A549 (cell line): ENCODE measurements around the gene TEX2. TPM values are rescaled to one million over a fixed set of nuclear protein-coding genes. Genes with fewer than 3 reads are reported as not detected.

Experiments used
- ATAC-seq, 2 experiments: fragments of 200-7000 bp in 1 of 2; fragments of >200 bp in 1 of 2; cut with Nextera tagmentation in 1 of 2; cut with Tn5 transposase in 1 of 2; 3 replicates each; pipeline versions ENCODE4 v1.8.0 to v1.9.1; 2018 to 2020; ENCODE audit warnings: mild to moderate bottlenecking in 1 of 2, moderate library complexity in 1 of 2
- CTCF ChIA-PET: fragments of 300-600 bp; sonication (Branson Sonifier 250); formaldehyde crosslinking; extraction: SDS; loops from one replicate; lab custom pipeline; 2021; ENCODE audit warnings: antibody characterized with exemption, inconsistent platforms; lab: Yijun Ruan, JAX
- POLR2A ChIA-PET: fragments of 350-600 bp; formaldehyde crosslinking; extraction: SDS; loops from one replicate; lab custom pipeline; 2021; ENCODE audit warnings: antibody characterized with exemption, inconsistent platforms; lab: Yijun Ruan, JAX
- DNase-seq, 2 experiments: peaks; one replicate each; pipeline versions ENCODE4 v3.0.0 to v3.0.0-alpha.2; 2011 to 2016; ENCODE audit warnings: low read depth in 1 of 2, low spot score in 1 of 2
- FAIRE-seq: peaks from 2 replicates; lab custom pipeline; 2011; peaks lifted over from hg19 to GRCh38; lab: Jason Lieb, UNC
- H3K27ac ChIP-seq, 2 experiments: fragments of >200 bp; sonication (Bioruptor Twin); formaldehyde crosslinking; 3 replicates each; pipeline ENCODE4 v1.5.1; 2016 to 2017
- H3K4me1 ChIP-seq: fragments of >200 bp; sonication (Bioruptor Twin); formaldehyde crosslinking; 3 replicates; pipeline ENCODE4 v1.6.1; 2016
- H3K4me2 ChIP-seq: fragments of >200 bp; sonication (Bioruptor Twin); formaldehyde crosslinking; 3 replicates; pipeline ENCODE4 v1.6.1; 2016
- H3K4me3 ChIP-seq: fragments of >200 bp; sonication (Bioruptor Twin); formaldehyde crosslinking; 3 replicates; pipeline ENCODE4 v1.5.1; 2016
- H3K9me3 ChIP-seq: fragments of >200 bp; sonication (Bioruptor Twin); formaldehyde crosslinking; 3 replicates; pipeline ENCODE4 v1.6.1; 2016
- CBX8 ChIP-seq: fragments of 200-600 bp; sonication (generic); IDR thresholded peaks from 2 replicates; pipeline ENCODE4 v1.6.1; 2016
- CEBPB ChIP-seq, 2 experiments: fragments of >200 bp in 1 of 2; sonication (Bioruptor Twin) in 1 of 2; formaldehyde crosslinking in 1 of 2; IDR thresholded peaks; 2 replicates each; pipeline ENCODE4 v1.6.1; 2012 to 2016
- CHD2 ChIP-seq: fragments of 150-350 bp; IDR thresholded peaks from 2 replicates; pipeline ENCODE4 v1.6.1; 2014; ENCODE audit warnings: low read length; ENCODE audit not compliant: partially characterized antibody
- CHD4 ChIP-seq: fragments of 200-600 bp; sonication (generic); IDR thresholded peaks from 2 replicates; pipeline ENCODE4 v1.6.1; 2016; ENCODE audit warnings: antibody characterized with exemption, mild to moderate bottlenecking, borderline replicate concordance
- EHMT2 ChIP-seq: fragments of 200-600 bp; sonication (generic); IDR thresholded peaks from 2 replicates; pipeline ENCODE4 v1.6.1; 2016; ENCODE audit warnings: antibody characterized with exemption, low read depth, mild to moderate bottlenecking, moderate library complexity
- FOSB ChIP-seq: fragments of 250-450 bp; sonication (Bioruptor Pico); IDR thresholded peaks from 2 replicates; pipeline ENCODE4 v1.5.0; 2020; ENCODE audit warnings: mild to moderate bottlenecking, moderate library complexity
- HOXA7 ChIP-seq: fragments of 250-450 bp; sonication (Bioruptor Pico); IDR thresholded peaks from 2 replicates; pipeline ENCODE4 v1.5.0; 2020; ENCODE audit warnings: mild to moderate bottlenecking, moderate library complexity
- JUN ChIP-seq, 2 experiments: fragments of >200 bp; sonication (Bioruptor Twin); formaldehyde crosslinking; IDR thresholded peaks; 2 replicates in 1 of 2; 3 replicates in 1 of 2; pipeline ENCODE4 v1.6.1; 2016 to 2017
- MYC ChIP-seq: IDR thresholded peaks from 2 replicates; pipeline ENCODE4 v1.6.1; 2012; ENCODE audit warnings: mild to moderate bottlenecking, inconsistent platforms, low read length, improper control_type of control experiment, borderline replicate concordance
- NFE2L2 ChIP-seq: fragments of 150-350 bp; conservative IDR thresholded peaks from 2 replicates; pipeline ENCODE4 v1.6.1; 2014; ENCODE audit warnings: low read length
- NPAS2 ChIP-seq: fragments of 250-450 bp; sonication (Bioruptor Pico); IDR thresholded peaks from 2 replicates; pipeline ENCODE4 v1.8.0; 2022; ENCODE audit warnings: mild to moderate bottlenecking, moderate library complexity, borderline replicate concordance
- POLR2A ChIP-seq: IDR thresholded peaks from 2 replicates; pipeline ENCODE4 v1.6.1; 2012; ENCODE audit warnings: mild to moderate bottlenecking, low read length
- RARB ChIP-seq: fragments of 250-450 bp; sonication (Bioruptor Pico); IDR thresholded peaks from 2 replicates; pipeline ENCODE4 v1.8.0; 2021; ENCODE audit warnings: mild to moderate bottlenecking, moderate library complexity
- RCOR1 ChIP-seq: fragments of 150-350 bp; IDR thresholded peaks from 2 replicates; pipeline ENCODE4 v1.6.1; 2014; ENCODE audit warnings: antibody characterized with exemption, low read length, low read depth
- RFX5 ChIP-seq: fragments of 450-650 bp; IDR thresholded peaks from 2 replicates; pipeline ENCODE4 v1.7.1; 2014; ENCODE audit warnings: antibody characterized with exemption, mild to moderate bottlenecking, moderate library complexity
- RNF2 ChIP-seq: fragments of 200-600 bp; sonication (generic); IDR thresholded peaks from 2 replicates; pipeline ENCODE4 v1.6.1; 2016; ENCODE audit warnings: low read depth, mild to moderate bottlenecking, antibody characterized with exemption, moderate library complexity, borderline replicate concordance
- SMC3 ChIP-seq: fragments of >200 bp; sonication (Bioruptor Twin); formaldehyde crosslinking; IDR thresholded peaks from 3 replicates; pipeline ENCODE4 v1.6.1; 2018; ENCODE audit warnings: inconsistent platforms
- SREBF2 ChIP-seq: fragments of 450-650 bp; IDR thresholded peaks from 2 replicates; pipeline ENCODE4 v1.6.1; 2014; ENCODE audit warnings: mild to moderate bottlenecking, moderate library complexity
- TP53 ChIP-seq: fragments of 250-450 bp; sonication (Bioruptor Pico); IDR thresholded peaks from 2 replicates; pipeline ENCODE4 v1.5.0; 2021; ENCODE audit warnings: mild to moderate bottlenecking, moderate library complexity
- ZC3H11A ChIP-seq: fragments of 450-650 bp; IDR thresholded peaks from 2 replicates; pipeline ENCODE4 v1.6.1; 2014; ENCODE audit warnings: antibody characterized with exemption, mild to moderate bottlenecking
- ZFP36 ChIP-seq: fragments of 450-650 bp; IDR thresholded peaks from 2 replicates; pipeline ENCODE4 v1.6.1; 2014; ENCODE audit warnings: borderline replicate concordance; ENCODE audit not compliant: partially characterized antibody
- WGBS: methylation state at CpG from one replicate; pipeline ENCODE4 v1.1.6; 2017; ENCODE audit errors: missing lambda C conversion rate; 5-methylcytosine and 5-hydroxymethylcytosine counted together
- polyA plus RNA-seq, 4 experiments: library from polyadenylated mRNA; depleted of rRNA in 3 of 4; stranded (reverse); fragments of >200 nt; fragmentation: RNase III in 1 of 4; extraction: RNeasy Plus Mini Kit Qiagen cat#74134 plus additional on column Dnase treatment in 1 of 4; gene quantifications; 2 replicates in 3 of 4; 3 replicates in 1 of 4; pipeline ENCODE4 v1.2.3, GENCODE V29; 2011 to 2017
- TF ChIP-seq, protein P1 (sequence below): IDR thresholded peaks from 2 replicates; pipeline ENCODE4 v1.6.1; 2012
- TF ChIP-seq, protein P2 (sequence below): fragments of 200-600 bp; sonication (generic); IDR thresholded peaks from 2 replicates; pipeline ENCODE4 v1.6.1; 2016; ENCODE audit warnings: antibody characterized with exemption, mild to moderate bottlenecking, moderate library complexity
- TF ChIP-seq, protein P3 (sequence below): fragments of 250-450 bp; sonication (Bioruptor Pico); IDR thresholded peaks from 2 replicates; pipeline ENCODE4 v1.5.0; 2021; ENCODE audit warnings: mild to moderate bottlenecking, moderate library complexity, borderline replicate concordance
- TF ChIP-seq, protein P4 (sequence below): fragments of >200 bp; sonication (Bioruptor Twin); formaldehyde crosslinking; IDR thresholded peaks from 2 replicates; pipeline ENCODE4 v1.6.1; 2016
- TF ChIP-seq, protein P5 (sequence below): IDR thresholded peaks from 2 replicates; pipeline ENCODE4 v1.6.1; 2012

Gene TEX2
- polyA plus RNA-seq, 2 of the 4 experiments (the other 2 are of a cell fraction), result 9.3 to 16.2 TPM

DNA sequence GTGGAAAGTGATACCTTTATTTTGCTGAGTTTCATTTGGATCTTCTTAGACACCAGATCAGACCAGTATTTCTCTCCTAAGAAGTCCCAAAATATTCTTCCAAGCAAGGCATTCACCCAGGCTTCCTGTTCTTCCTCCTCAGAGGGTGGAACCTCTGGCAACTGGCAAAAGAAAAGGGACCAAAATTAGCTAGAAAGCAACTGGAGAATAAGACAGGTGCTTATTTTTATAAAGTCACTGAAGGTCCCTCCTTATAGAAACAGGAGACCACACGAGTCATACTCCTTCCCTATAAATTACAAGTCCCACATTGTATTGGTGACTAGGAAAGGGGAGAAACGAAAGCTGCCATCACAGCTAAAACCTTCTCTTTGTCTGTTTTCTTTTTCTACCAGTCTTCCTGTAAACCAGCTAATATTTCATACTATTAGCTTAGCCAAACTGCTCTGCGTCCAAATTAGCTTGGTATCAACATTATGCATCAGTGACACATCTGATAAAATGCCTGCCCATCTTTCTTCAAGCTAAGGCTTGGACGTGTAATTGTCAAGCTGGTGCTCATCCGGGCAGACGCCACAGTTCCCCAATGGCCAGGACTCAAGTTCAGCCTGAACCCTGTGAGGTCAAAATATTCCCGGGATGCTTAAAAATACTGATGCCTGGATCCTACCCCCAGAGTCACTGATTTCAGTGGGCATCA is 85.6 kb downstream of the TEX2 start:
- FAIRE-seq, result no peak
- POLR2A ChIA-PET, result no interaction called here

DNA sequence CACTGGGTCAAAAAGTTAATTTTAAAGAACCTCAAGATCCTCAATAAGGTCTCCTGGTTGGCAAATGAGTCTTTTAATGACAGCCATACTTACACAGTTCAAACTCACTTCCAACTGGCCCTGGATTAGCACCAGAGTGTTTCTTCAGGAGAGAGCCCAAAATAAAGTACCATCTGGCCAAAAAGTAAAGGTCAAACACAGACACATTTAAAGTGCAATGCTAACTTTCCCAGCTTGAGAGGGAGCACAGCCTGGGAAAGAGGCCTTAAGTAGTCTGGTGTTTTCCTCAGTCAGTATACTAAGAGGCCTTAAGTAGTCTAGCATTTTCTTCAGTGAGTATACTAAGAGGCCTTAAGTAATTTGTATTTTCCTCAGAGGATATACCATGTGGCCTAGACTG is 86.5 kb downstream of the TEX2 start:
- ChIA-PET CTCF (interaction anchor here (0.6 to 1.7 kb wide), 5 partner anchors 10 to 243 kb away, joined by 3 to 6 read pairs (median 4); no protein-coding TSS in a partner anchor), POLR2A (no interaction called here)
- H3K27ac ChIP-seq, result no peak overlapping the region
- no peak overlapping the region for H3K4me3 ChIP-seq
- H3K4me1 ChIP-seq, result no peaks in the 10 kb centered on the region
- ATAC-seq (no peak), DNase-seq (no peak), FAIRE-seq (no peak)
- no peaks in the 10 kb centered on the region for H3K9me3 ChIP-seq
- no peak overlapping the region for H3K4me2 ChIP-seq
- no peak for TF ChIP-seq CHD4
- TF ChIP-seq JUN (IDR thresholded peaks at IDR 0.05), result no peak
- TF ChIP-seq MYC, result no peak
- TF ChIP-seq, protein P1, sequence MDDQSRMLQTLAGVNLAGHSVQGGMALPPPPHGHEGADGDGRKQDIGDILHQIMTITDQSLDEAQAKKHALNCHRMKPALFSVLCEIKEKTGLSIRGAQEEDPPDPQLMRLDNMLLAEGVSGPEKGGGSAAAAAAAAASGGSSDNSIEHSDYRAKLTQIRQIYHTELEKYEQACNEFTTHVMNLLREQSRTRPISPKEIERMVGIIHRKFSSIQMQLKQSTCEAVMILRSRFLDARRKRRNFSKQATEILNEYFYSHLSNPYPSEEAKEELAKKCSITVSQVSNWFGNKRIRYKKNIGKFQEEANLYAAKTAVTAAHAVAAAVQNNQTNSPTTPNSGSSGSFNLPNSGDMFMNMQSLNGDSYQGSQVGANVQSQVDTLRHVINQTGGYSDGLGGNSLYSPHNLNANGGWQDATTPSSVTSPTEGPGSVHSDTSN, result no peak
- no peak for TF ChIP-seq ZFP36
- no peak for TF ChIP-seq RNF2
- no peak for TF ChIP-seq TP53 (CRISPR knock-in tag)
- TF ChIP-seq CHD2, result no peak
- TF ChIP-seq POLR2A, result no peak
- TF ChIP-seq HOXA7 (CRISPR knock-in tag), result no peak
- TF ChIP-seq CEBPB (IDR thresholded peaks at IDR 0.05), result no peak
- TF ChIP-seq RCOR1, result no peak
- no peak for TF ChIP-seq SMC3
- TF ChIP-seq NFE2L2, result no peak
- TF ChIP-seq, protein P2, sequence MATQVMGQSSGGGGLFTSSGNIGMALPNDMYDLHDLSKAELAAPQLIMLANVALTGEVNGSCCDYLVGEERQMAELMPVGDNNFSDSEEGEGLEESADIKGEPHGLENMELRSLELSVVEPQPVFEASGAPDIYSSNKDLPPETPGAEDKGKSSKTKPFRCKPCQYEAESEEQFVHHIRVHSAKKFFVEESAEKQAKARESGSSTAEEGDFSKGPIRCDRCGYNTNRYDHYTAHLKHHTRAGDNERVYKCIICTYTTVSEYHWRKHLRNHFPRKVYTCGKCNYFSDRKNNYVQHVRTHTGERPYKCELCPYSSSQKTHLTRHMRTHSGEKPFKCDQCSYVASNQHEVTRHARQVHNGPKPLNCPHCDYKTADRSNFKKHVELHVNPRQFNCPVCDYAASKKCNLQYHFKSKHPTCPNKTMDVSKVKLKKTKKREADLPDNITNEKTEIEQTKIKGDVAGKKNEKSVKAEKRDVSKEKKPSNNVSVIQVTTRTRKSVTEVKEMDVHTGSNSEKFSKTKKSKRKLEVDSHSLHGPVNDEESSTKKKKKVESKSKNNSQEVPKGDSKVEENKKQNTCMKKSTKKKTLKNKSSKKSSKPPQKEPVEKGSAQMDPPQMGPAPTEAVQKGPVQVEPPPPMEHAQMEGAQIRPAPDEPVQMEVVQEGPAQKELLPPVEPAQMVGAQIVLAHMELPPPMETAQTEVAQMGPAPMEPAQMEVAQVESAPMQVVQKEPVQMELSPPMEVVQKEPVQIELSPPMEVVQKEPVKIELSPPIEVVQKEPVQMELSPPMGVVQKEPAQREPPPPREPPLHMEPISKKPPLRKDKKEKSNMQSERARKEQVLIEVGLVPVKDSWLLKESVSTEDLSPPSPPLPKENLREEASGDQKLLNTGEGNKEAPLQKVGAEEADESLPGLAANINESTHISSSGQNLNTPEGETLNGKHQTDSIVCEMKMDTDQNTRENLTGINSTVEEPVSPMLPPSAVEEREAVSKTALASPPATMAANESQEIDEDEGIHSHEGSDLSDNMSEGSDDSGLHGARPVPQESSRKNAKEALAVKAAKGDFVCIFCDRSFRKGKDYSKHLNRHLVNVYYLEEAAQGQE, result no peak
- no peak for TF ChIP-seq NPAS2 (CRISPR knock-in tag)
- TF ChIP-seq CBX8, result no peak
- no peak for TF ChIP-seq SREBF2
- TF ChIP-seq EHMT2, result no peak

More for the DNA sequence above, 85.6 kb downstream of the TEX2 start:
- CTCF ChIA-PET, result interaction anchor here (0.6 to 1.6 kb wide), 8 partner anchors 9 to 242 kb away, joined by 3 to 5 read pairs (median 3); no protein-coding TSS in a partner anchor
- Histone ChIP-seq H3K4me3 (no peak overlapping the region), H3K9me3 (no peaks in the 10 kb centered on the region), H3K27ac (no peak overlapping the region), H3K4me1 (no peaks in the 10 kb centered on the region), H3K4me2 (no peak overlapping the region)
- no peak for DNase-seq
- WGBS, result 84% methylated on average over 7 of the region's 7 CpGs
- no peak for ATAC-seq
- TF ChIP-seq RCOR1, result no peak
- TF ChIP-seq, protein P3, sequence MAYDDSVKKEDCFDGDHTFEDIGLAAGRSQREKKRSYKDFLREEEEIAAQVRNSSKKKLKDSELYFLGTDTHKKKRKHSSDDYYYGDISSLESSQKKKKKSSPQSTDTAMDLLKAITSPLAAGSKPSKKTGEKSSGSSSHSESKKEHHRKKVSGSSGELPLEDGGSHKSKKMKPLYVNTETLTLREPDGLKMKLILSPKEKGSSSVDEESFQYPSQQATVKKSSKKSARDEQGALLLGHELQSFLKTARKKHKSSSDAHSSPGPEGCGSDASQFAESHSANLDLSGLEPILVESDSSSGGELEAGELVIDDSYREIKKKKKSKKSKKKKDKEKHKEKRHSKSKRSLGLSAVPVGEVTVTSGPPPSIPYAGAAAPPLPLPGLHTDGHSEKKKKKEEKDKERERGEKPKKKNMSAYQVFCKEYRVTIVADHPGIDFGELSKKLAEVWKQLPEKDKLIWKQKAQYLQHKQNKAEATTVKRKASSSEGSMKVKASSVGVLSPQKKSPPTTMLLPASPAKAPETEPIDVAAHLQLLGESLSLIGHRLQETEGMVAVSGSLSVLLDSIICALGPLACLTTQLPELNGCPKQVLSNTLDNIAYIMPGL (CRISPR knock-in tag), result no peak
- TF ChIP-seq, protein P4, sequence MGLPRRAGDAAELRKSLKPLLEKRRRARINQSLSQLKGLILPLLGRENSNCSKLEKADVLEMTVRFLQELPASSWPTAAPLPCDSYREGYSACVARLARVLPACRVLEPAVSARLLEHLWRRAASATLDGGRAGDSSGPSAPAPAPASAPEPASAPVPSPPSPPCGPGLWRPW, result no peak
- TF ChIP-seq, protein P5, sequence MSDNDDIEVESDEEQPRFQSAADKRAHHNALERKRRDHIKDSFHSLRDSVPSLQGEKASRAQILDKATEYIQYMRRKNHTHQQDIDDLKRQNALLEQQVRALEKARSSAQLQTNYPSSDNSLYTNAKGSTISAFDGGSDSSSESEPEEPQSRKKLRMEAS, result no peak
- TF ChIP-seq FOSB (CRISPR knock-in tag), result no peak
- TF ChIP-seq, protein P1, result no peak
- no peak for TF ChIP-seq RARB (CRISPR knock-in tag)
- TF ChIP-seq RFX5, result no peak
- TF ChIP-seq CBX8, result no peak
- no peak for TF ChIP-seq TP53 (CRISPR knock-in tag)
- no peak for TF ChIP-seq ZC3H11A
